Measurements from ENCODE around the gene NTNG2. TPM values are rescaled to one million over a fixed set of nuclear protein-coding genes. Genes with fewer than 3 reads are reported as not detected.

The NTNG2 gene
- total RNA-seq, 4 donors from 2014 or later = 0.44 to 3.2 TPM; not detected in 2

DNA sequence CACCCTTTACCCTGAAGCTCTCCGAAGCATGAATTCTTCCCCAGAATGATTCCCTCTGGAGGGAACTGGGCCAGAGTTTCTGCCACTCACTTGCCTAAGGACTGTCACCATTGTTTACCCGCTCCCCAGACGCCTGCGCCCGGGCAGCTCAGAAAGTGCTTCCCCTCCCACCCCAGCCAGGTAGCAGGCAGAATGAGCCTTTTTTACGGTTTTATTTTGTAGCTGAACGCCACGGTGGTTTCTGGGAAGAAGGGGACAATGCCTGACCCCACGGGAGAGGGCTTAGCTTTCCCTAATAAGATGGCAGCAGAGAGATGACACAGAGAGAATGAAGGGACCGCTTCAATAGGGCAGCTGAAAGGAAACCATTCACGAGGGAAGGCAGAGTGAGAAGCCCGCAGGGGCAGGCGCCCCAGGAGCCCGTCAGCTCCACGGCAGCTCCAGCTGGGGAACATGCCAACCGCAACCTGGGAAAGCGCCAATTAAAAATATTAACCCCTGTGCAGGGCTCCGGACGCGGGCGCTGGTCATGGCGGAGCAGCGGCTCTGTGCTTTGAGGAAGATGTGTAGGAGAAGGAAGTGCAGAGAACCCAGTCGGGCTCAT, 20.4 kb upstream of the NTNG2 start:
- TF ChIP-seq, protein P1, sequence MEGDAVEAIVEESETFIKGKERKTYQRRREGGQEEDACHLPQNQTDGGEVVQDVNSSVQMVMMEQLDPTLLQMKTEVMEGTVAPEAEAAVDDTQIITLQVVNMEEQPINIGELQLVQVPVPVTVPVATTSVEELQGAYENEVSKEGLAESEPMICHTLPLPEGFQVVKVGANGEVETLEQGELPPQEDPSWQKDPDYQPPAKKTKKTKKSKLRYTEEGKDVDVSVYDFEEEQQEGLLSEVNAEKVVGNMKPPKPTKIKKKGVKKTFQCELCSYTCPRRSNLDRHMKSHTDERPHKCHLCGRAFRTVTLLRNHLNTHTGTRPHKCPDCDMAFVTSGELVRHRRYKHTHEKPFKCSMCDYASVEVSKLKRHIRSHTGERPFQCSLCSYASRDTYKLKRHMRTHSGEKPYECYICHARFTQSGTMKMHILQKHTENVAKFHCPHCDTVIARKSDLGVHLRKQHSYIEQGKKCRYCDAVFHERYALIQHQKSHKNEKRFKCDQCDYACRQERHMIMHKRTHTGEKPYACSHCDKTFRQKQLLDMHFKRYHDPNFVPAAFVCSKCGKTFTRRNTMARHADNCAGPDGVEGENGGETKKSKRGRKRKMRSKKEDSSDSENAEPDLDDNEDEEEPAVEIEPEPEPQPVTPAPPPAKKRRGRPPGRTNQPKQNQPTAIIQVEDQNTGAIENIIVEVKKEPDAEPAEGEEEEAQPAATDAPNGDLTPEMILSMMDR (IDR thresholded peaks at IDR 0.05; ENCODE audit: low read depth) = no peak

DNA sequence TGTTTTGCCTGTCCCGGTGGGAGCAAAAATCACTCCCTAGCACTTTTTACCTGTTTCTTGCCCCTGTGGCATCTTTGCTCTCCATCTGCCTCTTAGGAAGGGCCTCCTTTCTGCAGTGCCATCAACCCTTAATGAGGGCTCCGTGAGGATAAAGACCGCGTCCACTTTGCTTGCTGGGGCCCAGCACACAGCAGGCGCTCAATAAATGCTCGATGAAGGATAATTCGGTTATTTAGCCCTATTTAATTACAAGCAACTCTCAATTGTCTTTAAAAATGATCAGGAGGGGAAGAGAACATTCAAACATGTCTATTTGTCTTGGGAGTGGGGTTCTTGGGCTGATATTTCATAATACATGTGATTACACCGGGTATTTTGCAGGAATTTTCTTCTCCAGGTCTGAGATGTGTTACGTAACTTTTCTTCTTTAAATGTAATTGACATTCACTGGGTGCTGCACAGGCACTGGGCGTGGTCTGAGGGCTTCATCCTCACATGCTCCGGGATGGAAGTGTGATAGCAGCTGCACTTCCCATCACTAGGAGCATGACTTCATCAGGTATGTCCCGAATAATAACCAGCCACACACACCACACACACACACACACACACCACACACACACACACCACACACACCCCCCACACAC, 19.8 kb upstream of the NTNG2 start:
- TF ChIP-seq, protein P1 (IDR thresholded peaks at IDR 0.05; ENCODE audit: low read depth) = no peak

DNA sequence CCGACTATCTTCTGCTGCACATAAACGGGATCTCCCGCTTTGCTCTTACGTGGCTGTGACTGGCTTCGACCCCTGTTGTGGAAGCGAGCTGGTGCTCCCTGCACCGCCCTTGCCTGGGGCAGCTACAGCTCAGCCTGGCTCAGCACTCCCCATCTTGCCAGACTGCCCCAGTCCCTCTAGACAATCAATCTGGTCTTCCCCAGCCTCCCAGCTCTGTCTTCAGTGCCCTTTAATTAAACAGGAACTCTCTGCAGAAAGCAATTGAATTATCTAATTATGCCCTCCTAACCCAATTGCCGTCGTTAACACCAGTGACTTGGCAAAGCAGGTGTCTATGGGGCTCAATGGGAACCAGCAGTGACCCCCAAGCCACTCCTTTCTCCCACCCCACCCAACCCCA, 18.9 kb upstream of the NTNG2 start:
- TF ChIP-seq, protein P1 (IDR thresholded peaks at IDR 0.05; ENCODE audit: low read depth) = no peak

DNA sequence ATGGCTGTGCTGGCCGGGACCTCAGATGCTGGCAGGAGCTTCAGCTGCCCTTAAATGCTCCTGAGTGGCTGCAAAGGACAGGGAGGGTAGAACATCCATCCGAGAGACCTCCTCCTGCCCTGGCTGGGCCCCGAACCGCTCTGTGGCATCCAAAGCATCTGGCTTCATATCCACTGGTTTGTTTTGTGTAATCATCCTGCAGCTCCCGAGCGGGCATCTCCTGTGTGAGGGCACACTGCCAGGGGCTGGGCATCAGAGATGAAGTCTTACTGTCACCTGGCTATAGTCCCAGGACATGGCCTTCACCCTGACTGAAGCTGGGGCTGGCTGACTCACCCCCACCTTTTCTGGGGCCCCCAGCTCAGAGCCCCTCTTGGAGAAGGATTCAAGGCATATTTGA, 18.5 kb upstream of the NTNG2 start:
- TF ChIP-seq, protein P1 (IDR thresholded peaks at IDR 0.05; ENCODE audit: low read depth) = no peak

DNA sequence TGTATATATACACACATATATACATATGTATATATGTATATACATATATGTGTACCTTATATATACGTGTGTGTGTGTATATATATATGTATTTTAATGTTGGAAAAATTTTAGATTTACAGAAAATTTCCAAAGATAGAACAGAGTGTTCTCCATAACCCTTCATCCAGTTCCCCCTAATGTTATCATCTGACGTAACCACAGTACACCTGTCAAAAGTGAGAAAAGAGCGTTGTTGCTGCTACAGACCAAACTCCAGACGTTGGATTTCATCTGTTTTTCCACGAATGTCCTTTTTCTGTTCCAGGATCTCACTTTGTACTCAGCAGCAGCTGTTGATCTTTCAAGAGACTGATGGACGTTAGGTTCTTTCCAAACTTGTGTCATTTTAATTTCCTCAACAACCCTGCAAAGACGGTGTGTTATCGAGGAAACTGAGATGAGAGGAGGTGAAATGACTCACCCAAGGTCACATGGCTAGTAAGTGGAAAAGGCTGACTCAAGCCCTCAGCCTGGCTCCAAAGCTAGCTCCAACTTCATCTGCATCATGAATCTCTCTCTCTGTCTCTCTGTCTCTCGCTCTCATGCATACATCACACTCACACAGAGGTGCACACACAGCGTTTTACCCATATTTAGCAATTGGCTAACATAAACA, 17.0 kb upstream of the NTNG2 start:
- TF ChIP-seq, protein P1 (IDR thresholded peaks at IDR 0.05; ENCODE audit: low read depth) = no peak

DNA sequence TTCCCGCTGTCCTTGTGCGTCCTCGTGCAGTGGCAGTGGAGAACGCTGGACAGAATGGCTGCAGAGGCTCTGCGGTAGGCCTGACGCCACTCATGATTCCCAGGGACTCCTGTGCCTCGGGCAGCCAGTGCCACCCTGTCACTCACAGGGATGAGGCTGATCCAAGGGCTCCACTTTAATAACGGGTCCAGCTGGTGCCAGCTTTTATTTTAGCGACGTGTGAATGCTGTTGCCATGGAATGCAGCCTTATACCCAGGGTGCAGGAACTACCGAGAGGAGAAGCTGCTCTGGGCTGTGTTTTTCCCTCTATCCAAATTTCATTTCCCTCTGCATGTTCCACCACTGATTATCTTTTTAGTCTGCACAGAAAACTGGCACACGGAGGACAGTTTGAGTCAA, 15.8 kb upstream of the NTNG2 start:
- TF ChIP-seq, protein P1 (IDR thresholded peaks at IDR 0.05; ENCODE audit: low read depth) = no peak

DNA sequence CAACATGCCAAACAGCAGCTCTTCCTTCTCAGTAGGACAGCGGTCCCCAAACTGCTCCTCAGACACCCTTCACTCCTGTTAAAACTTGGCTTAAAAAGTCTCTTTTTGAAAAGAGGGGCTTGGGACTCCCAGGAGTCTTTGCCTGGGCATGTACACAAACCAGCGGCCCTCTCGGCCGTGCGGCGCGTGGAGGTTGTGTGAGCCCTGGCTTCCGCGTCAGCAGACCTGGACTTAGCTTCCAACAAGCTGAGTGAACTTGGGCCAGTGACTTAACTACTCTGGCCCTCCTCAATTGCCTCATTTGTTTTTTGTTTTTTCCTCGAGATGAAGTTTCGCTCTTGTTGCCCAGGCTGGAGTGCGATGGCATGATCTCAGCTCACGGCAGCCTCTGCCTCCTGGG, 15.3 kb upstream of the NTNG2 start:
- TF ChIP-seq, protein P1 (IDR thresholded peaks at IDR 0.05; ENCODE audit: low read depth) = no peak
